HG03280 (cell line): ENCODE results near the gene STIP1.

Experiments used
- ATAC-seq: cut with Tn5 transposase; IDR thresholded peaks from one replicate; pipeline ENCODE4 v1.9.1; 2021; ENCODE audit warnings: mild to moderate bottlenecking, moderate library complexity; ENCODE audit not compliant: unreplicated experiment

STIP1 gene

DNA sequence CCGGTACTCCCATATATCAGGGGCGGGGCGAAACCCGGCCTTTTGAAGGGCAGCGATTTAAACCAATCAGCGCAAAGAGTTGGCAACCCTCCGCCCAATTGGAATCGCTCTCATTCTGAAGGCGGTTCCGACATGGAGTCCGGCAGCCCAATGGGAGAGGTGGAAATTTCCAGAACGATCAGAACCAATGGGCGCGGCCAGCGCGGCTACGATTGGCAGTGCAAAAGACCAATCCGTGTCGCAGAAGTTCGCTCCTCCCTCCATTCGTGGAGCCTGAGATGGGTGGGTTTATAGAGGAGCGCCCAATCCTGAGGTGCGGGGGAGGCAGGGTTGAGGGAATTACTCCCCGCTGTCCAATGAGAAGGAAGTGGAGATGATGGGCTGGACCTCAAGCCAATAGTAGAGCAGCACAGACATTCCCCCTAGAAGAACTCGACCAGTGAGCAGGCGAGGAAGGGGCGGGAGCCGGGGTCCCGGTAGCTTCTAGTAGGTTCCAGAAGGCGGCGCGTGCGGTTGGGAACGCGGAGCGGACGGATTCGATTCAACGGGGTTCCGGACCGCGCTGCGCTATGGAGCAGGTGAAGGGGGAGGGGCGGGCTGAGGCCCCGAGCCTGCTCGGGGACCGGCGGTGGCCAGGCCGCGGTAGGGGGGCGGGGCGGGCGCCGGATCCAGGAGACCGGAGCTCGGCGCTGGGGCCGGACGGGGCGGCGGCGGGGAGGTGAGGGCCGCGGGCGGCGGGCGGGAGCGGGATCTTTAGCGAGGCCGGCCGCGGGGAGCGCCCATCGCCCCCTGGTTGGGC, at the start of gene STIP1:
TSS of gene STIP1 (plus strand) at position 479 of the 799 bp plus-strand sequence. CDS start at position 570, 91 bp downstream.
- ATAC-seq: peak; percentile 86

DNA sequence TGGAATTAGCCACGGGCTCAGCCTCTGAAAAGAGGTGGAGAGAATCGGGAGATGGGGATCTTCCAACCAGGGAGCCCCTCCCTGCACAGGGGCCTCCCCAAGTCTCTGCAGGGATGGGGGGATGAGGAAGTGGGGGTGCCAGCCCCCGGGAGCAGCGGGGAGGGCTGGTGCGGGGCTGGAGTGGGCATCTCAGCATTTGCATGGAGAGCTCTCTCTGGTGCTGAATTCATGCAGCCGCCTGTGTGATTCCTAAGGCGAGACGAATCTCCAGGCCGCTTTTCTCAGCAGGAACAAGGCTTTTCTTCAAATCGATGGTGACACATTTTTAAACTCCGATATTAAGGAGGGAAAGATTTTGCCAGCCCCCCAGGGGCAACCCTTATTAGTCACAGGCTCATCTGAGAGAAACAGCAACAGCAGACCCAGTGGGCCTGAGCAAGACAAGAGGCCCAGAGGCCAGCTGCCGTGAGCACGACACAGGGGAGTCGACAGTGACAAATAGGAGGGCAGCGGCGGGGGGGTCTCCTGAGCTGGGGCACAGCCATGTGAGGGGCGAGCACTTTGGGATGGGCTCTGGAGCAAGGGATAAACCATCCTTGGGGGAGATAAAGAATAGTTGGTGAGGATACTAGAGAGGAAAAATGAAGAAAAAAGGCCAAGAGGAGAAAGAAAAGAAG, 49.1 kb upstream of the STIP1 start:
- ATAC-seq: no peak

GRCh38 chr11:64138398-64138797, 47.6 kb upstream of the STIP1 start:
- no peak for ATAC-seq

- no peak for ATAC-seq
Measured at GRCh38 chr11:64139049-64139448, 46.9 kb upstream of the STIP1 start.

- no peak for ATAC-seq
Measured at GRCh38 chr11:64140082-64140481, 45.9 kb upstream of the STIP1 start.

- ATAC-seq: no peak
Measured at GRCh38 chr11:64141081-64141783, 44.7 kb upstream of the STIP1 start.

DNA sequence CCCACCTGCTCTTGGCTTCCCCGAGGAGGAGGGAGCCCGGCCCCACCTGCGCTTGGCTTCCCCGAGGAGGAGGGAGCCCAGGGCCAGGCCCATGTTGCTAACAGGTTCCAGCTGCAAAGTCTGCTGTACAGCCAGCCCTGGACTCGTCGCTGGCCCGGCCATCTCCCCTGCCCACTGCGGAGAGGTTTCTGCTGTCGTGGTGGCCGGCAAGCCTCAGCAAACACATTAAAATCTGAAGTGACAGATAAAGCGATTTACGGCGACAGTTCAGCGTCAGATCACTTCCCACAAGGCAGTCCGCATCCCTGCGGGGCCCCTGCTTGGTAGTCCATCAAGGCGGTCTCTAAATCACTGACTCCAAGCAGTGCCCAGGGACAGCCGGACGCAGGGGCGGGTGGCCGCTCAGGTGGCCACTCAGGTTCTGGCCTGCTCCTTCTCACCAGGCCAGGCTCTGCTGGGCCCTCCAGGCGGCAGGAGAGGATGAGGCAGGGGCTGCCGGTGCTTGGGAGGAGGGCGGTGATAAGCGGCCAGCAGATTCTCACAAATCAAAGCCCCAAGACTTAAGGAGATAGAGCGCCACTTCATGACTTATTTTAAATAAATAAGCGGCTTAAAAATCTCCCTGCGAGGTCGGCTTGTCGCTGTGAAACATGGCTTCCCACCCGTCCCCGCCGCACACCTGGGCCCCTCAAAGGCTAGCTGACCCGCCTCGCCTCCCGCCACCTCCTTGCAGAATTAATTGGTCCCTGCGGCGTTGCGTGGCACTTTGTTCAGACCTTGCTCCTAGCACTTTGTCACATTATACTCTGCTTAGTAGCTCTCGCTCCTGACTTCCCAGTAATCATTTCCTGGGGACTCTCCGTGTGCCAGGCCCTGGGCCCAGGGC, 41.1 kb upstream of the STIP1 start:
- no peak for ATAC-seq

GRCh38 chr11:64146036-64146955, 39.7 kb upstream of the STIP1 start:
- ATAC-seq: no peak

GRCh38 chr11:64148226-64148916, 37.6 kb upstream of the STIP1 start:
- no peak for ATAC-seq

DNA sequence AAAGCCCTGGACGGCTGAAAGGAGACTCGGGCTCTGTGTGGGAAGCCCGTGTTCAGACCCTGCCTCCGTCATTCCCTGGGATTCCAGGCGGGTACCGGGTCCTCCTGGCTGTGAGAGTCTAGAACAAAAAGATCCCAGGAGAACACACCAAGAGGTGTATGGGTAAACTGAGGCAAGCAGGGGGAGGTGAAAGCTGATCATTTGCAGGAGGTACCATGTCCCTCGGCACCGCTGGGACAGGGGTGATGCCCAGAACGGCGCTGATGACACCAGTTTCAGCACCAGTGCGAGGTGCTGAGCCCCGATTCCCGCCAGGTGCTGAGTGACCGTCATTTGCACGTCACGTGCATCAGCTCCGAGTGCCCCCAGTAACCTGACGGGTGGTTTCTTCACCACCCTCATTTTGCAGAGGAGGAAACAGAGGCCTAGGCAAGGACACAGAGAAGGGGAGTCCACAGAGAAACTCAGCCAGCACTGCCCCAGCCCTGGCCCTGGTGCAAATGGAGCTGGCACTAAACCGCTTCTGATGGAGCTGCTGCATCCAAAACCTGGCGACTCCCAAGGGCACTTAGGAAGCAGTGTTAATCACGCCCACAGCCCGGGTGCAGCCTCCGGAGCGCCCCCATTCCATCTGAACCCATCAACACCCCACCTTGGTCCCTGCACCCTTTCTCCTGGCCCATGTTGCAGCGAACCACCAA, 36.9 kb upstream of the STIP1 start:
- no peak for ATAC-seq

GRCh38 chr11:64150051-64150450, 35.9 kb upstream of the STIP1 start:
- ATAC-seq: no peak

DNA sequence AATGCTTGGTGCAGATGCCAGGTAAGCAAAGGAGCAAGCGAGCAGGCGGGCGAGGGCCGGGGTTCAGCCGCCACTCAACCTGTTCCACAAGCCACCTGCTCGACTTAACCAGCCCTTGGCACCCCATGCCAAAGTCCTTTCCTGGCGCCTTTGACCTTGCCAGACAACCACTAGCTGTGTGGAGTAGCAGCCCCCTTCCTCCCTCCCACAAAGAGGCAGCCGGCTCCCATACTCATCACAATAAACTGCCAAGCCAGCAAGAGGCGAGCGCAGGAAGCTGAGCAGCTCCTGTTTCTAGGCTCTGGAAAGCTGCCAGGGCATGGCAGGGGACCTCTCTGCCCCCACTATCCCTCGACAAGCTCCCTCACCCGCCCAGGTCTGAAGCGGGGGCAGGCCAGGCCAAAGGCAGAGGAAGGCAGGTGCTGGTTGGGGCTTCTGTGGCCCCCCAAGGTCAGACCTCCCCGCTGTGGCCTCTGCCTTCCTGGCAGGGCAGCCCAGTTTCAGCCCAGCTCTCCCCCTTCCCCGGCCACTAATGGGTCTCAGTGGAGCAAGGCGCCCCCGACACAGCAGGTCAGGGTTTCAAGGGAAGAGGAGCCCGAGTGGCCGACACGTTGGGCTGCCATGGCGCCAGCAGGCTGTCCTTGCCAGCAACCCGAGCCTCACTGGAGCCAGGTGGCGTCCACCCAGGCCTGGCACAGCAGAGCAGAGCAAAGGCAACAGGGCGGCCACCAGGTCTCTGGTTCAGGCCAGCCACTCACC, 35.3 kb upstream of the STIP1 start:
- ATAC-seq: no peak

DNA sequence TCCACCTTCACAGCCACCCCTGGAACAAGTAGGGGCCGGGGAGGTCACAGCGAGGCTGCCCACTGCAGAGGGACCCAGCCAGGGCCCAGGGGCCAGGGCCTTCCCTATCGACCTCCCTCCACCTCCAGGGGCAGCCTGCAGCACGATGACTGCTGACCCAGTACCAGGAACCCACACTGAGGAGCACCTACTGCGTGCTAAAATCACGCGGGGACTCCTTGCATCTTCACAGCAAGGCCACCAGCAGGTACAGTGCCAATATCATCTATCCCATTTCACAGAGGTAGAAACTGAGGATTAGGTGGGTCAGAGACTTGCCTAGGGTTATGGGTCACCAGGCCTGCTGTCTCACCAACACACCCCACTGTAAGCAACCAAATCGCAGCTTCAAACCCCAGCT, 34.6 kb upstream of the STIP1 start:
- no peak for ATAC-seq

GRCh38 chr11:64152841-64153691, 32.9 kb upstream of the STIP1 start:
- no peak for ATAC-seq

- no peak for ATAC-seq
Measured at GRCh38 chr11:64153812-64154211, 32.2 kb upstream of the STIP1 start.

DNA sequence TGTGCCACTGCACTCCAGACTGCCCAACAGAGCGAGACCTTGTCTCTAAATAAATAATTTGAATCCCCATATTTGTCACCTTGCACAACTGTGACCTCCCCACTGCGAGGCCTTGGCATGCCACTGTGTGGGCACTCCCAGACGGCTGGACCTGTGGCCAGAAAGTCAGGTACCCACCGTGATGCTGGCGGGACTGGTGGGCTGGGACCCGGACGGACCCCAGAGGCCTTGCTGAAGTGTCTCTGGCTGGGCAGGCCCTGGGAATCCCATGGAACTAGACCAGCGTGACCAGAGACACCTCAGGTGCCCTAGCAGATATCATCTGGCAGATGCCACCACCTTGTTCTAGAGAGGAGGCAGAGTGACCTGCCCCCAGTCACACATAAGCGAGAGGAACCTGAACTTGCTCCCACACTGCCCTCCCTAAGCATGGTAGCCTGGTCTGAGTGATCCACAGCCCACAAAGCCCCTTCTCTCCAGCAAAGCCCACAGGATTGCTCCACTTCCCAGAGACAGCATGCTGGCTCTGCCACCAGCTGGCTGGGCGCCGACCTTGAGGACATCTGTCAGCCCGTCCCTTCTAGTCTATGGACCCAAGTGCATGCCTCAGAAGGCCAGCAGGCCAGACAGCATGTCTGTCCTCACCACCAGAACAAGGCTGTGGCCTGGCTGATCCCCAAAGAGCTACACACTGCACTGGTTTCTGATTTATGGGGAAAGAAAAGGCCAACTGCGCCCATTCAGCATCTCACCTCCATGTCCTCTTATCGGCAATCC, 29.5 kb upstream of the STIP1 start:
- ATAC-seq: no peak
